Progenitor cell of endocrine pancreas (in vitro differentiated cells): ENCODE results near the gene NGFR. TPM values are rescaled to one million over a fixed set of nuclear protein-coding genes. Genes with fewer than 3 reads are reported as not detected.

ENCODE experiments used
- DNase-seq: peaks from one replicate; pipeline ENCODE4 v3.0.0; 2021; ENCODE audit warnings: low spot score; ENCODE audit not compliant: unreplicated experiment
- H3K27ac Mint-ChIP-seq: 2 replicates; pipeline ENCODE4 v1.8.0; 2021; ENCODE audit warnings: mild to moderate bottlenecking, moderate library complexity, mixed read lengths
- H3K27me3 Mint-ChIP-seq: 2 replicates; pipeline ENCODE4 v1.8.0; 2021; ENCODE audit warnings: mixed read lengths
- H3K36me3 Mint-ChIP-seq: 2 replicates; pipeline ENCODE4 v1.8.0; 2022; ENCODE audit warnings: mixed read lengths; ENCODE audit not compliant: insufficient read depth
- H3K4me1 Mint-ChIP-seq: 2 replicates; pipeline ENCODE4 v1.8.0; 2021; ENCODE audit warnings: low read depth, mixed read lengths
- H3K4me3 Mint-ChIP-seq: 2 replicates; pipeline ENCODE4 v1.8.0; 2021; ENCODE audit warnings: low read depth, mild to moderate bottlenecking, moderate library complexity, mixed read lengths
- H3K9me3 Mint-ChIP-seq: 2 replicates; pipeline ENCODE4 v1.8.0; 2021; ENCODE audit warnings: low read depth, mixed read lengths
- CTCF ChIP-seq: fragments of 200-600 bp; sonication (generic); IDR thresholded peaks from one replicate; pipeline ENCODE4 v1.5.0; 2021; ENCODE audit warnings: antibody characterized with exemption, mild to moderate bottlenecking; ENCODE audit not compliant: unreplicated experiment
- total RNA-seq: library from RNA; stranded (reverse); gene quantifications from 2 replicates; pipeline ENCODE4 v1.2.1, GENCODE V29; 2021

The NGFR gene
- total RNA-seq, 1 donor from 2014 or later, result 2.7 TPM

GRCh38 chr17:49465331-49465903 lies 29.7 kb upstream of the NGFR start:
- no peak for TF ChIP-seq CTCF
- no peak for DNase-seq
- Mint-ChIP-seq H3K9me3 (peaks cover 5% of the 10 kb centered on the region), H3K27me3 (peaks cover 72% of the 10 kb centered on the region), H3K27ac (no peak overlapping the region), H3K4me3 (no peak overlapping the region), H3K4me1 (no peaks in the 10 kb centered on the region), H3K36me3 (no peaks in the 10 kb centered on the region)

GRCh38 chr17:49466436-49466835 lies 28.7 kb upstream of the NGFR start:
- Mint-ChIP-seq H3K9me3 (peaks cover 5% of the 10 kb centered on the region), H3K4me1 (peaks cover 1% of the 10 kb centered on the region), H3K36me3 (no peaks in the 10 kb centered on the region), H3K27ac (no peak overlapping the region), H3K4me3 (no peak overlapping the region), H3K27me3 (peaks cover 72% of the 10 kb centered on the region)
- no peak for DNase-seq
- no peak for TF ChIP-seq CTCF

GRCh38 chr17:49467175-49467574 lies 27.9 kb upstream of the NGFR start:
- DNase-seq, result no peak
- Mint-ChIP-seq H3K27me3 (peaks cover 78% of the 10 kb centered on the region), H3K4me1 (peaks cover 4% of the 10 kb centered on the region), H3K4me3 (no peak overlapping the region), H3K9me3 (peaks cover 5% of the 10 kb centered on the region), H3K27ac (no peak overlapping the region), H3K36me3 (no peaks in the 10 kb centered on the region)
- TF ChIP-seq CTCF, result no peak

- Mint-ChIP-seq H3K27me3 (peaks cover 78% of the 10 kb centered on the region), H3K9me3 (peaks cover 5% of the 10 kb centered on the region), H3K36me3 (no peaks in the 10 kb centered on the region), H3K4me3 (no peak overlapping the region), H3K27ac (no peak overlapping the region), H3K4me1 (peaks cover 4% of the 10 kb centered on the region)
- no peak for TF ChIP-seq CTCF
- DNase-seq, result no peak
These were observed 26.2 kb upstream of the NGFR start for GRCh38 chr17:49468811-49469385.

GRCh38 chr17:49469831-49470810 lies 25.0 kb upstream of the NGFR start:
- H3K4me1 Mint-ChIP-seq, result peaks cover 4% of the 10 kb centered on the region
- no peak for DNase-seq
- H3K4me3 Mint-ChIP-seq, result peak overlapping the region; percentile 47
- no peaks in the 10 kb centered on the region for H3K36me3 Mint-ChIP-seq
- peaks cover 77% of the 10 kb centered on the region for H3K27me3 Mint-ChIP-seq
- TF ChIP-seq CTCF, result no peak
- H3K27ac Mint-ChIP-seq, result no peak overlapping the region
- H3K9me3 Mint-ChIP-seq, result no peaks in the 10 kb centered on the region
